PFSK-1 (cell line): Measurements from ENCODE around the gene CNGB1.

Source experiments
- FOXP2 ChIP-seq: optimal IDR thresholded peaks from 2 replicates; pipeline ENCODE3; 2011; ENCODE audit warnings: borderline replicate concordance, control low read depth, inconsistent platforms; ENCODE audit not compliant: insufficient read depth; ENCODE audit errors: extremely low read length, extremely low read depth
- POLR2AphosphoS5 ChIP-seq: IDR thresholded peaks from 2 replicates; pipeline ENCODE4 v1.6.1; 2012; ENCODE audit warnings: low read depth, mild to moderate bottlenecking, control low read depth, low read length, moderate library complexity
- REST ChIP-seq, 2 experiments: IDR thresholded peaks; 2 replicates each; pipeline versions ENCODE4 v1.6.1 to v1.8.0; 2011 to 2012; ENCODE audit warnings: low read depth in 2 of 2, low read length in 2 of 2, control low read depth in 1 of 2, inconsistent platforms in 1 of 2, mild to moderate bottlenecking in 1 of 2, moderate library complexity in 1 of 2; ENCODE audit not compliant: insufficient read depth in 1 of 2
- SIN3A ChIP-seq: IDR thresholded peaks from 2 replicates; pipeline ENCODE4 v1.6.1; 2012; ENCODE audit warnings: mild to moderate bottlenecking, low read length, moderate library complexity, borderline replicate concordance; ENCODE audit not compliant: insufficient read depth
- TAF1 ChIP-seq: IDR thresholded peaks from 2 replicates; pipeline ENCODE4 v1.6.1; 2012; ENCODE audit warnings: low read length, control low read depth, borderline replicate concordance; ENCODE audit not compliant: insufficient read depth

CNGB1 gene

GRCh38 chr16:57866529-57866918, 104.4 kb downstream of the CNGB1 start:
- TF ChIP-seq FOXP2 (no peak), SIN3A (no peak), TAF1 (no peak), REST (IDR thresholded peaks at IDR 0.05; ENCODE audit: insufficient read depth in 1 of 2, low read depth in 2 of 2, low read length in 2 of 2) (no peak), POLR2AphosphoS5 (no peak)

- TF ChIP-seq FOXP2 (no peak), REST (IDR thresholded peaks at IDR 0.05; ENCODE audit: insufficient read depth in 1 of 2, low read depth in 2 of 2, low read length in 2 of 2) (no peak), POLR2AphosphoS5 (no peak)
Measured at GRCh38 chr16:57865746-57866528, 105.0 kb downstream of the CNGB1 start.

GRCh38 chr16:57863434-57864160, 107.3 kb downstream of the CNGB1 start:
- no peak for TF ChIP-seq REST (IDR thresholded peaks at IDR 0.05; ENCODE audit: insufficient read depth in 1 of 2, low read depth in 2 of 2, low read length in 2 of 2)
- no peak for TF ChIP-seq FOXP2
- TF ChIP-seq TAF1, result no peak
- no peak for TF ChIP-seq POLR2AphosphoS5
- TF ChIP-seq SIN3A, result no peak

DNA sequence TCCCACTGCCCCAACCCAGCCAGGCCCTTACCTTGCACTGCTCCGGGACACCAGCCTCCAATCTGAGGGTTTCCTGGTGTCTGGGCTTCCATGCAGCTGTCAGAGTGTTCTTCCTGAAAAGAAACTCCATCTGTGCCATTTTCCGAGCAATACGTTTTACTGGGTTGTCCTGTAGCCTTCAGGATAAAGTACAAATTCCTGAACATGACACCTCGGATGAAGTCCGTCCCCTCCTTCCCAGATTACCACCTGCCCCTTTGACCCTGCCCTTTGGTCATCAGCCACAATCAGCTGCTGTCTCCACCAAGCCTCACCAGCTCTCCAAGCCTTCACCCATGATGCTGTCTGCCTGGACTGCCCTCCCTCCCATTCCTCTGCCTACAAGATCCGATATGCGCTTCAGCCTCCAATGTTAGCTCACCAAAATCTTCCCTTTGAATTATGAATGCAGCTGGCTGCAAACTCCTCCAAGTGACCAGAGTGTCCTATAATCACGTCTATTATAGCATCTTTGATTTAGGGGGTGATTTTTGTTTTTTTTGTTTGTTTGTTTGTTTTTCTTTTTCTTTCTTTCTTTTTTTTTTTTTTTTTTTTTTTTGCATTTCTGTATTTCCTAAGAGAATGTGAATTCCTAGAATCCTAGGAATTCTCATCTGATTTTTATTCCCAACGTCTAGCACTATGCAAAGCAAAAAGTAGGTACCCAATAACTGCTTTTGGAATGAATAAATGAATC, 108.1 kb downstream of the CNGB1 start:
- TF ChIP-seq FOXP2, result no peak
- no peak for TF ChIP-seq SIN3A
- TF ChIP-seq TAF1, result no peak
- TF ChIP-seq REST (IDR thresholded peaks at IDR 0.05; ENCODE audit: insufficient read depth in 1 of 2, low read depth in 2 of 2, low read length in 2 of 2), result no peak
- TF ChIP-seq POLR2AphosphoS5, result no peak
